GM12892 (cell line): ENCODE measurements around the gene AUNIP.

Source experiments
- POLR2A ChIP-seq: IDR thresholded peaks from 2 replicates; pipeline ENCODE4 v1.6.1; 2011; ENCODE audit warnings: low read depth, low read length, control low read depth
- POLR2AphosphoS5 ChIP-seq: IDR thresholded peaks from 2 replicates; pipeline ENCODE4 v1.6.1; 2011; ENCODE audit warnings: low read depth, low read length, control low read depth

- TF ChIP-seq POLR2AphosphoS5 (no peak), POLR2A (no peak)
Measured at GRCh38 chr1:25878690-25879089, 19.4 kb upstream of the AUNIP start.
